Measurements from ENCODE around the gene WWC1. TPM values are rescaled to one million over a fixed set of nuclear protein-coding genes. Genes with fewer than 3 reads are reported as not detected.
A peak's percentile ranks its signal among the peaks of the same experiment; 100 is the strongest.

The WWC1 gene
- total and polyA plus RNA-seq, 9 donors: 0.46 to 5.7 (median 0.93) TPM

GRCh38 chr5:168474319-168474718 is 182.9 kb downstream of the WWC1 start:
- DNase-seq: no peak

GRCh38 chr5:168477060-168477459 is 185.6 kb downstream of the WWC1 start:
- H3K4me3 ChIP-seq (ENCODE audit: low read length): no peak overlapping the region
- no peaks in the 10 kb centered on the region for H3K9me3 ChIP-seq (replicated peaks; ENCODE audit: control insufficient read depth, low read depth, low read length)
- no peaks in the 10 kb centered on the region for H3K36me3 ChIP-seq (ENCODE audit: control insufficient read depth, insufficient read depth, low read length)
- no peak for DNase-seq
- no peaks in the 10 kb centered on the region for H3K4me1 ChIP-seq (ENCODE audit: control insufficient read depth, insufficient read depth, low read length)
- H3K27me3 ChIP-seq (ENCODE audit: control insufficient read depth, insufficient read depth, low read length): no peaks in the 10 kb centered on the region
- 54% methylated on average over 5 of the region's 7 CpGs for WGBS (ENCODE audit: insufficient coverage)
- no peak overlapping the region for H3K27ac ChIP-seq (ENCODE audit: low read length)

More at GRCh38 chr5:168474319-168474718, 182.9 kb downstream of the WWC1 start:
- Histone ChIP-seq H3K27ac (ENCODE audit: low read length) (no peak overlapping the region), H3K9me3 (replicated peaks; ENCODE audit: control insufficient read depth, low read depth, low read length) (no peaks in the 10 kb centered on the region), H3K4me3 (ENCODE audit: low read length) (no peak overlapping the region), H3K4me1 (ENCODE audit: control insufficient read depth, insufficient read depth, low read length) (no peaks in the 10 kb centered on the region), H3K36me3 (ENCODE audit: control insufficient read depth, insufficient read depth, low read length) (no peaks in the 10 kb centered on the region), H3K27me3 (ENCODE audit: control insufficient read depth, insufficient read depth, low read length) (no peaks in the 10 kb centered on the region)
- no CpG with 5 or more reads among the region's 1 CpG for WGBS (ENCODE audit: insufficient coverage)

- H3K4me3 ChIP-seq (ENCODE audit: low read length): no peak overlapping the region
- no peak for DNase-seq
- no peaks in the 10 kb centered on the region for H3K27me3 ChIP-seq (ENCODE audit: control insufficient read depth, insufficient read depth, low read length)
- H3K27ac ChIP-seq (ENCODE audit: low read length): no peak overlapping the region
- no peaks in the 10 kb centered on the region for H3K9me3 ChIP-seq (replicated peaks; ENCODE audit: control insufficient read depth, low read depth, low read length)
- H3K4me1 ChIP-seq (ENCODE audit: control insufficient read depth, insufficient read depth, low read length): no peaks in the 10 kb centered on the region
- WGBS (ENCODE audit: insufficient coverage): 67% methylated on average over 3 of the region's 3 CpGs
- H3K36me3 ChIP-seq (ENCODE audit: control insufficient read depth, insufficient read depth, low read length): no peaks in the 10 kb centered on the region
These were observed 187.7 kb downstream of the WWC1 start for GRCh38 chr5:168479166-168479565.

- no peaks in the 10 kb centered on the region for H3K27me3 ChIP-seq (ENCODE audit: control insufficient read depth, insufficient read depth, low read length)
- H3K4me1 ChIP-seq (ENCODE audit: control insufficient read depth, insufficient read depth, low read length): no peaks in the 10 kb centered on the region
- no peaks in the 10 kb centered on the region for H3K36me3 ChIP-seq (ENCODE audit: control insufficient read depth, insufficient read depth, low read length)
- H3K4me3 ChIP-seq (ENCODE audit: low read length): no peak overlapping the region
- DNase-seq: no peak
- no peaks in the 10 kb centered on the region for H3K9me3 ChIP-seq (replicated peaks; ENCODE audit: control insufficient read depth, low read depth, low read length)
- no peak overlapping the region for H3K27ac ChIP-seq (ENCODE audit: low read length)
- WGBS (ENCODE audit: insufficient coverage): no CpG with 5 or more reads among the region's 3 CpGs
These were observed 189.2 kb downstream of the WWC1 start for GRCh38 chr5:168480601-168481000.

GRCh38 chr5:168481330-168481788 is 189.9 kb downstream of the WWC1 start:
- Histone ChIP-seq H3K9me3 (replicated peaks; ENCODE audit: control insufficient read depth, low read depth, low read length) (no peaks in the 10 kb centered on the region), H3K27ac (ENCODE audit: low read length) (no peak overlapping the region), H3K36me3 (ENCODE audit: control insufficient read depth, insufficient read depth, low read length) (no peaks in the 10 kb centered on the region), H3K4me3 (ENCODE audit: low read length) (no peak overlapping the region), H3K27me3 (ENCODE audit: control insufficient read depth, insufficient read depth, low read length) (no peaks in the 10 kb centered on the region), H3K4me1 (ENCODE audit: control insufficient read depth, insufficient read depth, low read length) (peaks cover 2% of the 10 kb centered on the region)
- no CpG with 5 or more reads among the region's 4 CpGs for WGBS (ENCODE audit: insufficient coverage)
- DNase-seq: no peak

- DNase-seq: no peak
- H3K36me3 ChIP-seq (ENCODE audit: control insufficient read depth, insufficient read depth, low read length): no peaks in the 10 kb centered on the region
- 63% methylated on average over 4 of the region's 5 CpGs for WGBS (ENCODE audit: insufficient coverage)
- H3K4me1 ChIP-seq (ENCODE audit: control insufficient read depth, insufficient read depth, low read length): peaks cover 2% of the 10 kb centered on the region
- H3K27me3 ChIP-seq (ENCODE audit: control insufficient read depth, insufficient read depth, low read length): no peaks in the 10 kb centered on the region
- H3K9me3 ChIP-seq (replicated peaks; ENCODE audit: control insufficient read depth, low read depth, low read length): no peaks in the 10 kb centered on the region
- no peak overlapping the region for H3K27ac ChIP-seq (ENCODE audit: low read length)
- no peak overlapping the region for H3K4me3 ChIP-seq (ENCODE audit: low read length)
These were observed 190.9 kb downstream of the WWC1 start for GRCh38 chr5:168482361-168482760.

GRCh38 chr5:168486136-168486879 is 194.9 kb downstream of the WWC1 start, which contains the start of gene RARS1:
Gene RARS1, plus strand, starts transcription at chr5:168486471. Its CDS starts 28 bp downstream, at chr5:168486499.
- peak within 1 kb of the TSS; percentile 99 for H3K4me3 ChIP-seq (ENCODE audit: low read length)
- WGBS (ENCODE audit: insufficient coverage): under 1% methylated on average over 37 of the region's 40 CpGs
- H3K27ac ChIP-seq (ENCODE audit: low read length): peak within 1 kb of the TSS; percentile 79
- peak; percentile 97 for DNase-seq
- H3K4me1 ChIP-seq (ENCODE audit: control insufficient read depth, insufficient read depth, low read length): peaks cover 2% of the 10 kb centered on the region
- no peaks in the 10 kb centered on the region for H3K27me3 ChIP-seq (ENCODE audit: control insufficient read depth, insufficient read depth, low read length)
- H3K9me3 ChIP-seq (replicated peaks; ENCODE audit: control insufficient read depth, low read depth, low read length): no peaks in the 10 kb centered on the region
- peaks cover 20% of the 10 kb centered on the region for H3K36me3 ChIP-seq (ENCODE audit: control insufficient read depth, insufficient read depth, low read length)

- Histone ChIP-seq H3K9me3 (replicated peaks; ENCODE audit: control insufficient read depth, low read depth, low read length) (no peaks in the 10 kb centered on the region), H3K4me1 (ENCODE audit: control insufficient read depth, insufficient read depth, low read length) (peaks cover 2% of the 10 kb centered on the region), H3K27me3 (ENCODE audit: control insufficient read depth, insufficient read depth, low read length) (no peaks in the 10 kb centered on the region), H3K36me3 (ENCODE audit: control insufficient read depth, insufficient read depth, low read length) (peaks cover 32% of the 10 kb centered on the region), H3K27ac (ENCODE audit: low read length) (no peak overlapping the region), H3K4me3 (ENCODE audit: low read length) (no peak overlapping the region)
- DNase-seq: no peak
- no CpG with 5 or more reads among the region's 3 CpGs for WGBS (ENCODE audit: insufficient coverage)
These were observed 197.6 kb downstream of the WWC1 start for GRCh38 chr5:168489059-168489458.

GRCh38 chr5:168494057-168494555 is 202.7 kb downstream of the WWC1 start:
- Histone ChIP-seq H3K9me3 (replicated peaks; ENCODE audit: control insufficient read depth, low read depth, low read length) (no peaks in the 10 kb centered on the region), H3K27ac (ENCODE audit: low read length) (no peak overlapping the region), H3K4me1 (ENCODE audit: control insufficient read depth, insufficient read depth, low read length) (no peaks in the 10 kb centered on the region), H3K4me3 (ENCODE audit: low read length) (no peak overlapping the region), H3K27me3 (ENCODE audit: control insufficient read depth, insufficient read depth, low read length) (no peaks in the 10 kb centered on the region), H3K36me3 (ENCODE audit: control insufficient read depth, insufficient read depth, low read length) (peaks cover 43% of the 10 kb centered on the region)
- WGBS (ENCODE audit: insufficient coverage): 91% methylated on average over 3 of the region's 5 CpGs
- DNase-seq: no peak

GRCh38 chr5:168502563-168503237 is 211.3 kb downstream of the WWC1 start:
- H3K9me3 ChIP-seq (replicated peaks; ENCODE audit: control insufficient read depth, low read depth, low read length): no peaks in the 10 kb centered on the region
- no CpG with 5 or more reads among the region's 7 CpGs for WGBS (ENCODE audit: insufficient coverage)
- no peaks in the 10 kb centered on the region for H3K4me1 ChIP-seq (ENCODE audit: control insufficient read depth, insufficient read depth, low read length)
- peaks cover 22% of the 10 kb centered on the region for H3K36me3 ChIP-seq (ENCODE audit: control insufficient read depth, insufficient read depth, low read length)
- H3K4me3 ChIP-seq (ENCODE audit: low read length): no peak overlapping the region
- no peak for DNase-seq
- no peaks in the 10 kb centered on the region for H3K27me3 ChIP-seq (ENCODE audit: control insufficient read depth, insufficient read depth, low read length)
- H3K27ac ChIP-seq (ENCODE audit: low read length): no peak overlapping the region

Measured in muscle of leg (tissue), 11 donors.